HepG2 (cell line): Measurements from ENCODE around the gene HACD2. TPM values are rescaled to one million over a fixed set of nuclear protein-coding genes. Genes with fewer than 3 reads are reported as not detected.

ENCODE experiments used
- DMAP1 ChIP-seq: IDR thresholded peaks from 2 replicates; pipeline ENCODE4 v1.6.1; 2016
- PCBP2 ChIP-seq: fragments of 200-400 bp; formaldehyde crosslinking; optimal IDR thresholded peaks from 2 replicates; pipeline ENCODE3; 2018; ENCODE audit warnings: low read length, low read depth; ENCODE audit not compliant: poor library complexity, severe bottlenecking
- PRDM10 ChIP-seq: sonication (generic); formaldehyde crosslinking; IDR thresholded peaks from 2 replicates; pipeline ENCODE4 v1.4.0; 2020; ENCODE audit warnings: low read depth, missing genetic modification reagents
- RARG ChIP-seq: sonication (generic); formaldehyde crosslinking; IDR thresholded peaks from 2 replicates; pipeline ENCODE4 v1.4.0; 2020; ENCODE audit warnings: low read depth, mild to moderate bottlenecking, missing genetic modification reagents
- RFXANK ChIP-seq: IDR thresholded peaks from 2 replicates; pipeline ENCODE4 v1.6.1; 2016
- SMAD9 ChIP-seq: sonication (generic); formaldehyde crosslinking; IDR thresholded peaks from 2 replicates; pipeline ENCODE4 v1.5.1; 2020; ENCODE audit warnings: mild to moderate bottlenecking, missing genetic modification reagents
- ZBTB44 ChIP-seq: sonication (generic); formaldehyde crosslinking; IDR thresholded peaks from 2 replicates; pipeline ENCODE4 v1.4.0; 2020; ENCODE audit warnings: missing genetic modification reagents
- ZNF160 ChIP-seq: sonication (generic); formaldehyde crosslinking; IDR thresholded peaks from 2 replicates; pipeline ENCODE4 v1.8.0; 2022; ENCODE audit warnings: mild to moderate bottlenecking, inconsistent platforms, missing genetic modification reagents
- ZNF318 ChIP-seq: sonication (generic); formaldehyde crosslinking; IDR thresholded peaks from 2 replicates; pipeline ENCODE4 v1.4.0; 2020; ENCODE audit warnings: mild to moderate bottlenecking, missing genetic modification reagents
- polyA plus RNA-seq, 8 experiments: library from polyadenylated mRNA; depleted of rRNA in 3 of 8; stranded (reverse) in 7 of 8; unstranded in 1 of 8; fragments of >200 nt; fragmentation: Illumina TruSeq in 4 of 8; extraction: Trizol in 4 of 8; gene quantifications; 2 replicates each; pipeline versions ENCODE4 v1.2.1 to v1.2.3, GENCODE V29; 2011 to 2016; ENCODE audit warnings: low read depth in 4 of 8, missing spikeins in 1 of 8, mixed read lengths in 1 of 8; ENCODE audit not compliant: insufficient read depth in 1 of 8
- total RNA-seq, 5 experiments: library from RNA; depleted of rRNA; stranded (reverse); fragments of >200 nt; fragmentation: Illumina TruSeq; extraction: Trizol; gene quantifications; 2 replicates each; pipeline ENCODE4 v1.2.3, GENCODE V29; 2016; ENCODE audit warnings: low read depth in 1 of 5
- TF ChIP-seq, protein P1 (sequence below): sonication (generic); formaldehyde crosslinking; conservative IDR thresholded peaks from 2 replicates; pipeline ENCODE4 v1.8.1; 2023; ENCODE audit warnings: missing genetic modification reagents
- TF ChIP-seq, protein P2 (sequence below): sonication (generic); formaldehyde crosslinking; IDR thresholded peaks from 2 replicates; pipeline ENCODE4 v1.8.1; 2022; ENCODE audit warnings: low read depth, mild to moderate bottlenecking, missing genetic modification reagents

The HACD2 gene
- total and polyA plus RNA-seq, 2 of the 13 experiments (the other 11 are each of a cell fraction or from before 2014, with no cell fraction given) = 47.0 to 50.4 TPM

- TF ChIP-seq ZBTB44 (CRISPR knock-in tag) (no peak), PCBP2 (no peak), DMAP1 (CRISPR knock-in tag) (peak; percentile 58; the same call in 1 of the 2 replicates), ZNF160 (CRISPR knock-in tag) (no peak), PRDM10 (CRISPR knock-in tag) (no peak), ZNF318 (no peak; the same call in 1 of the 2 replicates), SMAD9 (CRISPR knock-in tag) (no peak), RFXANK (CRISPR knock-in tag) (0 out of 2 replicates have a peak, but pooled peaks have one; percentile 80), RARG (CRISPR knock-in tag) (no peak)
- TF ChIP-seq, protein P1, sequence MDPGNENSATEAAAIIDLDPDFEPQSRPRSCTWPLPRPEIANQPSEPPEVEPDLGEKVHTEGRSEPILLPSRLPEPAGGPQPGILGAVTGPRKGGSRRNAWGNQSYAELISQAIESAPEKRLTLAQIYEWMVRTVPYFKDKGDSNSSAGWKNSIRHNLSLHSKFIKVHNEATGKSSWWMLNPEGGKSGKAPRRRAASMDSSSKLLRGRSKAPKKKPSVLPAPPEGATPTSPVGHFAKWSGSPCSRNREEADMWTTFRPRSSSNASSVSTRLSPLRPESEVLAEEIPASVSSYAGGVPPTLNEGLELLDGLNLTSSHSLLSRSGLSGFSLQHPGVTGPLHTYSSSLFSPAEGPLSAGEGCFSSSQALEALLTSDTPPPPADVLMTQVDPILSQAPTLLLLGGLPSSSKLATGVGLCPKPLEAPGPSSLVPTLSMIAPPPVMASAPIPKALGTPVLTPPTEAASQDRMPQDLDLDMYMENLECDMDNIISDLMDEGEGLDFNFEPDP (CRISPR knock-in tag) = no peak
- TF ChIP-seq, protein P2, sequence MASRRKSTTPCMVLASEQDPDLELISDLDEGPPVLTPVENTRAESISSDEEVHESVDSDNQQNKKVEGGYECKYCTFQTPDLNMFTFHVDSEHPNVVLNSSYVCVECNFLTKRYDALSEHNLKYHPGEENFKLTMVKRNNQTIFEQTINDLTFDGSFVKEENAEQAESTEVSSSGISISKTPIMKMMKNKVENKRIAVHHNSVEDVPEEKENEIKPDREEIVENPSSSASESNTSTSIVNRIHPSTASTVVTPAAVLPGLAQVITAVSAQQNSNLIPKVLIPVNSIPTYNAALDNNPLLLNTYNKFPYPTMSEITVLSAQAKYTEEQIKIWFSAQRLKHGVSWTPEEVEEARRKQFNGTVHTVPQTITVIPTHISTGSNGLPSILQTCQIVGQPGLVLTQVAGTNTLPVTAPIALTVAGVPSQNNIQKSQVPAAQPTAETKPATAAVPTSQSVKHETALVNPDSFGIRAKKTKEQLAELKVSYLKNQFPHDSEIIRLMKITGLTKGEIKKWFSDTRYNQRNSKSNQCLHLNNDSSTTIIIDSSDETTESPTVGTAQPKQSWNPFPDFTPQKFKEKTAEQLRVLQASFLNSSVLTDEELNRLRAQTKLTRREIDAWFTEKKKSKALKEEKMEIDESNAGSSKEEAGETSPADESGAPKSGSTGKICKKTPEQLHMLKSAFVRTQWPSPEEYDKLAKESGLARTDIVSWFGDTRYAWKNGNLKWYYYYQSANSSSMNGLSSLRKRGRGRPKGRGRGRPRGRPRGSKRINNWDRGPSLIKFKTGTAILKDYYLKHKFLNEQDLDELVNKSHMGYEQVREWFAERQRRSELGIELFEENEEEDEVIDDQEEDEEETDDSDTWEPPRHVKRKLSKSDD (CRISPR knock-in tag) = no peak
Observed at GRCh38 chr3:123605789-123606234, 21.0 kb upstream of the HACD2 start (continued).
